ENCODE data around the gene OXTR. TPM values are rescaled to one million over a fixed set of nuclear protein-coding genes. Genes with fewer than 3 reads are reported as not detected.

Gene OXTR
- total RNA-seq, 1 experiment from 2014 or later, result 3.4 TPM

DNA sequence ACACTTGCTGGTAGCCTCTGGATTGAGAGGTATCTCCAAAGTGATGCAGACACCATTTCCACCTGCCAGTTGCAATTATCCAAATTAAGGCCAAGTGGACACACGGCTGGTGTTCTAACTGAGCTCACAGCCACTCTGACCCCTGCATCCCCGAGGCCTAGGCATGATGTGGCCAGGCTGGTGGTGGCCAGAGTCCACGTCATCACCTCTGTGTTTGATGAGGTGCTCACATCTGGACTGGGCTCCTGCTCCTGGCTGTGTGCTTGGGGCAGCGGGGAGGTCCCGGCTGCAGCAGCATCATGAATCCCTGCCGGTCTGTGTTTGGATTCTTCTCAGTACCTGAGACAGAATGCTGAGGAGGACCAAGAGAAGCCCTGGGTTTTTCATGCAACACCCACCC lies 4.9 kb downstream of the OXTR start:
- H3K27me3 Mint-ChIP-seq (ENCODE audit: unreplicated experiment), result peaks cover 13% of the 10 kb centered on the region
- intact Hi-C loops (cut with micrococcal nuclease; ENCODE audit: unreplicated experiment), result no loop called here
- no peak for DNase-seq
- BruUV-seq (replicated peaks), result no TSS peak
- no peak overlapping the region for H3K27ac Mint-ChIP-seq (ENCODE audit: unreplicated experiment)
- H3K36me3 Mint-ChIP-seq (ENCODE audit: insufficient read depth, unreplicated experiment), result no peaks in the 10 kb centered on the region
- CTCF ChIA-PET, result no interaction called here
- H3K4me3 Mint-ChIP-seq (ENCODE audit: low read depth, unreplicated experiment), result no peak overlapping the region
- peaks cover 6% of the 10 kb centered on the region for H3K4me1 Mint-ChIP-seq (ENCODE audit: low read depth, unreplicated experiment)
- no peaks in the 10 kb centered on the region for H3K9me3 Mint-ChIP-seq (ENCODE audit: low read depth, unreplicated experiment)
- TF ChIP-seq, protein P1, sequence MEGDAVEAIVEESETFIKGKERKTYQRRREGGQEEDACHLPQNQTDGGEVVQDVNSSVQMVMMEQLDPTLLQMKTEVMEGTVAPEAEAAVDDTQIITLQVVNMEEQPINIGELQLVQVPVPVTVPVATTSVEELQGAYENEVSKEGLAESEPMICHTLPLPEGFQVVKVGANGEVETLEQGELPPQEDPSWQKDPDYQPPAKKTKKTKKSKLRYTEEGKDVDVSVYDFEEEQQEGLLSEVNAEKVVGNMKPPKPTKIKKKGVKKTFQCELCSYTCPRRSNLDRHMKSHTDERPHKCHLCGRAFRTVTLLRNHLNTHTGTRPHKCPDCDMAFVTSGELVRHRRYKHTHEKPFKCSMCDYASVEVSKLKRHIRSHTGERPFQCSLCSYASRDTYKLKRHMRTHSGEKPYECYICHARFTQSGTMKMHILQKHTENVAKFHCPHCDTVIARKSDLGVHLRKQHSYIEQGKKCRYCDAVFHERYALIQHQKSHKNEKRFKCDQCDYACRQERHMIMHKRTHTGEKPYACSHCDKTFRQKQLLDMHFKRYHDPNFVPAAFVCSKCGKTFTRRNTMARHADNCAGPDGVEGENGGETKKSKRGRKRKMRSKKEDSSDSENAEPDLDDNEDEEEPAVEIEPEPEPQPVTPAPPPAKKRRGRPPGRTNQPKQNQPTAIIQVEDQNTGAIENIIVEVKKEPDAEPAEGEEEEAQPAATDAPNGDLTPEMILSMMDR (IDR thresholded peaks at IDR 0.05; ENCODE audit: unreplicated experiment), result no peak

DNA sequence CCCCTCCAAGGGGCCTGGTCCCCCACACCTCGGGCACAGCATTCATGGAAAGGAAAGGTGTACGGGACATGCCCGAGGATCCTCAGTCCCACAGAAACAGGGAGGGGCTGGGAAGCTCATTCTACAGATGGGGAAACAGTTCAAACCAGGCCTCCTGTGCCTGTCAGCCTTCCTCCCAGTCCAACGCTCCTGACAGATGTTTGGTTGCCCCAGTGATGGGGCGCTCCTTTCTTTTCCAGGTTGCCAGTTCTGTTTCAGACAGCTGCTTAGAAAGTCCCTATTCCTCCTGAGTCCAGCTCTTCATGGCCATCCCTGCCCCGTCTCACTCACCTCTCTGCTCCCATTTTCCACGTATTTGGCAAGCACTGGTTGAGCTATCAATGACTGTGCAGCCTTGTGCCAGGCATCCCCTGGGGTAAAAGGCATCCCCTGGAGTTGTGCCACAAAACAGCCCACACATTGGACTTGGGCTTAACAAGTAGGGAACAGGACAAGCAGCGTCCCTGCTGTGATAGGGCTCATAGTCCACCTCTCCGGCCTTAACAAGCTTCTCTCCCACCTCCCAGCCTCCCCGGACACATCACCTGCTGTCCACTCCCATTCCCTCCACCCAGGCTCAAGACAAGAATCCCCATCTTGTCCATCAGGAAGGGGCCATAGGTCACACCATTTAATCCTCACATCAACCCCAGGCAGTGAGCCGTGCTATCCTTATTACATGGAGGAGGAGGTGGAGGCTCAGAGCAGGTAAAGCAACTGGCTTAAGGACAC lies 6.6 kb downstream of the OXTR start:
- Mint-ChIP-seq H3K36me3 (ENCODE audit: insufficient read depth, unreplicated experiment) (no peaks in the 10 kb centered on the region), H3K27ac (ENCODE audit: unreplicated experiment) (no peak overlapping the region), H3K27me3 (ENCODE audit: unreplicated experiment) (no peaks in the 10 kb centered on the region), H3K9me3 (ENCODE audit: low read depth, unreplicated experiment) (no peaks in the 10 kb centered on the region), H3K4me3 (ENCODE audit: low read depth, unreplicated experiment) (no peak overlapping the region), H3K4me1 (ENCODE audit: low read depth, unreplicated experiment) (no peaks in the 10 kb centered on the region)
- intact Hi-C loops (cut with micrococcal nuclease; ENCODE audit: unreplicated experiment), result no loop called here
- no peak for DNase-seq
- BruUV-seq (replicated peaks), result no TSS peak
- TF ChIP-seq, protein P1 (IDR thresholded peaks at IDR 0.05; ENCODE audit: unreplicated experiment), result no peak
- CTCF ChIA-PET, result no interaction called here

DNA sequence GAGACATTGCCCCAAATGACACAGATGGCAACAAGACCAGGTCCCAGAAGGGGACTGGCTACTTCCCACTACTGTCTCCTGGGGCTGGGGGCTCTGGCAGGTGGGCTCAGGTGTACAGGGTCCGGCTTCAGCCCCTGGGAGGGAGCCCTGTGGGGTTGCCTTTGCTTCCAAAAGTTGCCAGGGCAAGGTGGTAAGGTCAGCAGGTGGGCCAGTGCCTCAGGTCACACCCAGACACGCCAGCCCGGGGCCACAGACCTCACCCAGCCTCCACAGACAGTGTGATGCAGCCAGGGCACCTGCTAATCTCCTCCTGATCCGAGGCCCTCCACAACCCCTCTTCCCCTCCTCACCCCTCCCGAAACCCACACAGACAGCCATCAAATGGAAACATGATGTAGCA lies 7.5 kb downstream of the OXTR start:
- Mint-ChIP-seq H3K4me1 (ENCODE audit: low read depth, unreplicated experiment) (no peaks in the 10 kb centered on the region), H3K27ac (ENCODE audit: unreplicated experiment) (no peak overlapping the region), H3K9me3 (ENCODE audit: low read depth, unreplicated experiment) (no peaks in the 10 kb centered on the region), H3K27me3 (ENCODE audit: unreplicated experiment) (no peaks in the 10 kb centered on the region), H3K36me3 (ENCODE audit: insufficient read depth, unreplicated experiment) (no peaks in the 10 kb centered on the region), H3K4me3 (ENCODE audit: low read depth, unreplicated experiment) (no peak overlapping the region)
- CTCF ChIA-PET, result no interaction called here
- intact Hi-C loops (cut with micrococcal nuclease; ENCODE audit: unreplicated experiment), result no loop called here
- no TSS peak for BruUV-seq (replicated peaks)
- no peak for DNase-seq
- TF ChIP-seq, protein P1 (IDR thresholded peaks at IDR 0.05; ENCODE audit: unreplicated experiment), result no peak

DNA sequence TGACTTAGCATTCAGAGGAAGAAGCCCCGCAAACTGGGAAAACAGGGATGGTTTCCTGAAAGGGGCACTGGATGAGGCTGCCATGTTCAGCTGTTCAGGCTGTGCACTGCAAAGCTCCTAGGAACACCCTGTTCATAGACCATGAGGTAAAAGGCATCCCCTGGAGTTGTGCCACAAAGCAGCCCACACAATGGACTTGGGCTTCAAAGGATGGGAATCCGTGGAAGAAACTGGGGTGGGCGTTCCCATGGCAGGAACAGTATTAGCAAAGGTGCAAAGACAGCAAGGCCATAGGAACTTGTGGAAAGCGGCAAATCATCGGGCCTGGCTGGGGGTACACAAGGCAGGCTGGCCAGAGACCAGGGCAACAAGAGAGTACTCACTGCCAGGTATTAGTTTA lies 8.9 kb downstream of the OXTR start:
- Mint-ChIP-seq H3K4me3 (ENCODE audit: low read depth, unreplicated experiment) (no peak overlapping the region), H3K27me3 (ENCODE audit: unreplicated experiment) (no peaks in the 10 kb centered on the region), H3K27ac (ENCODE audit: unreplicated experiment) (no peak overlapping the region), H3K36me3 (ENCODE audit: insufficient read depth, unreplicated experiment) (no peaks in the 10 kb centered on the region), H3K4me1 (ENCODE audit: low read depth, unreplicated experiment) (no peaks in the 10 kb centered on the region), H3K9me3 (ENCODE audit: low read depth, unreplicated experiment) (no peaks in the 10 kb centered on the region)
- DNase-seq, result no peak
- CTCF ChIA-PET, result no interaction called here
- intact Hi-C loops (cut with micrococcal nuclease; ENCODE audit: unreplicated experiment), result no loop called here
- no TSS peak for BruUV-seq (replicated peaks)
- TF ChIP-seq, protein P1 (IDR thresholded peaks at IDR 0.05; ENCODE audit: unreplicated experiment), result no peak

Data from Calu3 (cell line).